ENCODE results near the gene UNC5B.

- TF ChIP-seq CTCF (IDR thresholded peaks at IDR 0.05; ENCODE audit: borderline replicate concordance, extremely low read depth, low read length, poor library complexity, severe bottlenecking), result no peak
- TF ChIP-seq EZH2 (IDR thresholded peaks at IDR 0.05; ENCODE audit: borderline replicate concordance, low read depth, low read length, severe bottlenecking), result no peak
These were observed 109.0 kb downstream of the UNC5B start for GRCh38 chr10:71321386-71321785.
